GM12878 (cell line): Measurements from ENCODE around the gene SFXN5. TPM values are rescaled to one million over a fixed set of nuclear protein-coding genes. Genes with fewer than 3 reads are reported as not detected.

Source experiments
- ATAC-seq: fragments of 200-7000 bp; cut with Tn5 transposase; 3 replicates; pipeline ENCODE4 v1.9.1; 2020; ENCODE audit warnings: mild to moderate bottlenecking, moderate library complexity
- BruUV-seq: library from RNA; stranded (reverse); fragments of 400-500 nt; replicated peaks from 2 replicates; lab custom pipeline; 2021; lab: Mats Ljungman, UMichigan
- CTCF ChIA-PET: fragments of 300-600 bp; sonication (Branson Sonifier 250); formaldehyde crosslinking; extraction: SDS; loops from one replicate; lab custom pipeline; 2021; ENCODE audit warnings: inconsistent platforms; lab: Yijun Ruan, JAX
- POLR2A ChIA-PET: fragments of 350-600 bp; formaldehyde crosslinking; extraction: SDS; loops from one replicate; lab custom pipeline; 2021; ENCODE audit warnings: inconsistent platforms; lab: Charles Lee
- RAD21 ChIA-PET: fragments of 300-600 bp; sonication (Branson Sonifier 250); formaldehyde crosslinking; loops from one replicate; lab custom pipeline; 2023; ENCODE audit warnings: antibody characterized with exemption; ENCODE audit not compliant: unreplicated experiment; lab: Charles Lee
- SMC1A ChIA-PET: fragments of 300-600 bp; sonication (Branson Sonifier 250); formaldehyde crosslinking; loops from one replicate; lab custom pipeline; 2023; ENCODE audit not compliant: unreplicated experiment, uncharacterized antibody; lab: Charles Lee
- DNase-seq: peaks from one replicate; pipeline ENCODE4 v3.0.0-alpha.2; 2011; ENCODE audit warnings: low read depth, low spot score
- FAIRE-seq: peaks from 3 replicates; lab custom pipeline; 2011; peaks lifted over from hg19 to GRCh38; lab: Jason Lieb, UNC
- H2AFZ ChIP-seq: 2 replicates; pipeline ENCODE4 v1.6.0; 2011; ENCODE audit warnings: low read depth, low read length, control low read depth; ENCODE audit not compliant: control insufficient read depth
- H3K27ac ChIP-seq: 2 replicates; pipeline ENCODE4 v1.5.1; 2011; ENCODE audit warnings: control low read depth; ENCODE audit not compliant: control insufficient read depth, insufficient read depth
- H3K27me3 ChIP-seq, 2 experiments: replicated peaks in 1 of 2; 2 replicates each; pipeline versions ENCODE4 v1.6.0 to v1.6.1; 2011; ENCODE audit warnings: low read length in 1 of 2; ENCODE audit not compliant: control insufficient read depth in 2 of 2, insufficient read depth in 2 of 2
- H3K36me3 ChIP-seq, 2 experiments: 2 replicates each; pipeline ENCODE4 v1.5.1; 2011; ENCODE audit warnings: low read length in 1 of 2; ENCODE audit not compliant: control insufficient read depth in 2 of 2, insufficient read depth in 2 of 2
- H3K4me1 ChIP-seq: 2 replicates; pipeline ENCODE4 v1.6.1; 2011; ENCODE audit warnings: mild to moderate bottlenecking, low read length, moderate library complexity, mixed read lengths; ENCODE audit not compliant: control insufficient read depth, insufficient read depth
- H3K4me2 ChIP-seq: 2 replicates; pipeline ENCODE4 v1.6.0; 2011; ENCODE audit warnings: control low read depth; ENCODE audit not compliant: control insufficient read depth, insufficient read depth
- H3K4me3 ChIP-seq: fragments of 200-600 bp; sonication (generic); 2 replicates; pipeline ENCODE4 v1.5.1; 2016
- H3K79me2 ChIP-seq: 2 replicates; pipeline ENCODE4 v1.6.0; 2011; ENCODE audit warnings: low read length; ENCODE audit not compliant: control insufficient read depth, insufficient read depth
- H3K9ac ChIP-seq: 2 replicates; pipeline ENCODE4 v1.8.0; 2011; ENCODE audit warnings: low read length, control low read depth, mixed read lengths; ENCODE audit not compliant: control insufficient read depth, insufficient read depth
- H3K9me3 ChIP-seq: replicated peaks from 3 replicates; pipeline ENCODE4 v1.5.1; 2011; ENCODE audit warnings: mild to moderate bottlenecking, low read length; ENCODE audit not compliant: control insufficient read depth, insufficient read depth
- H4K20me1 ChIP-seq: 2 replicates; pipeline ENCODE4 v1.6.0; 2011; ENCODE audit not compliant: control insufficient read depth, insufficient read depth
- BACH1 ChIP-seq: fragments of 450-650 bp; IDR thresholded peaks from 2 replicates; pipeline ENCODE4 v1.6.1; 2017; ENCODE audit warnings: mild to moderate bottlenecking, borderline replicate concordance
- BCL11A ChIP-seq: IDR thresholded peaks from 2 replicates; pipeline ENCODE4 v1.6.1; 2011; ENCODE audit warnings: low read depth, low read length
- CEBPB ChIP-seq, 2 experiments: fragments of 150-350 bp in 1 of 2; IDR thresholded peaks; 2 replicates each; pipeline ENCODE4 v1.6.1; 2012 to 2014; ENCODE audit warnings: low read depth in 2 of 2, low read length in 2 of 2, borderline replicate concordance in 1 of 2, inconsistent platforms in 1 of 2
- CHD4 ChIP-seq: fragments of 200-600 bp; sonication (generic); IDR thresholded peaks from 2 replicates; pipeline ENCODE4 v1.6.1; 2016; ENCODE audit warnings: mild to moderate bottlenecking
- DPF2 ChIP-seq: fragments of 450-650 bp; IDR thresholded peaks from 2 replicates; pipeline ENCODE4 v1.6.1; 2017; ENCODE audit warnings: mild to moderate bottlenecking
- E2F4 ChIP-seq: IDR thresholded peaks from 2 replicates; pipeline ENCODE4 v1.6.1; 2012; ENCODE audit warnings: low read depth, low read length, improper control_type of control experiment
- E4F1 ChIP-seq: fragments of 450-650 bp; IDR thresholded peaks from 2 replicates; pipeline ENCODE4 v1.6.1; 2018; ENCODE audit warnings: borderline replicate concordance, mild to moderate bottlenecking; ENCODE audit not compliant: partially characterized antibody
- GABPA ChIP-seq: IDR thresholded peaks from 2 replicates; pipeline ENCODE4 v1.6.1; 2014; ENCODE audit warnings: antibody characterized with exemption, low read depth, mild to moderate bottlenecking, inconsistent platforms
- HDAC2 ChIP-seq: fragments of 200-600 bp; sonication (generic); IDR thresholded peaks from 2 replicates; pipeline ENCODE4 v1.6.1; 2017
- IRF4 ChIP-seq: IDR thresholded peaks from 2 replicates; pipeline ENCODE4 v1.6.1; 2011; ENCODE audit warnings: low read depth, low read length
- JUND ChIP-seq: IDR thresholded peaks from 2 replicates; pipeline ENCODE4 v1.6.1; 2012; ENCODE audit warnings: low read depth, mild to moderate bottlenecking, low read length, improper control_type of control experiment, moderate library complexity
- LARP7 ChIP-seq: fragments of 450-650 bp; IDR thresholded peaks from 2 replicates; pipeline ENCODE4 v1.6.1; 2017; ENCODE audit warnings: mild to moderate bottlenecking
- MEF2B ChIP-seq: fragments of 450-650 bp; IDR thresholded peaks from 2 replicates; pipeline ENCODE4 v1.6.1; 2018; ENCODE audit warnings: mild to moderate bottlenecking, moderate library complexity; ENCODE audit not compliant: partially characterized antibody, poor library complexity, severe bottlenecking
- MYC ChIP-seq: IDR thresholded peaks from 2 replicates; pipeline ENCODE4 v1.6.1; 2011; ENCODE audit warnings: mild to moderate bottlenecking, low read length, moderate library complexity, inconsistent platforms; ENCODE audit not compliant: insufficient read depth, insufficient replicate concordance, insufficient read length, severe bottlenecking
- SKIL ChIP-seq: fragments of 450-650 bp; IDR thresholded peaks from 2 replicates; pipeline ENCODE4 v1.6.1; 2017; ENCODE audit warnings: mild to moderate bottlenecking, low read depth, inconsistent platforms; ENCODE audit not compliant: poor library complexity, severe bottlenecking
- SUZ12 ChIP-seq: fragments of 200-600 bp; sonication (generic); IDR thresholded peaks from one replicate; pipeline ENCODE4 v1.6.1; 2018; ENCODE audit warnings: antibody characterized with exemption, mild to moderate bottlenecking; ENCODE audit not compliant: unreplicated experiment
- ZBED1 ChIP-seq: IDR thresholded peaks from 2 replicates; pipeline ENCODE4 v1.6.1; 2016; ENCODE audit warnings: borderline replicate concordance
- WGBS: methylation state at CpG from one replicate; pipeline ENCODE4 v1.1.6; 2016; ENCODE audit warnings: low lambda C conversion rate; ENCODE audit not compliant: insufficient replicate concordance, insufficient coverage; ENCODE audit errors: missing lambda C conversion rate; 5-methylcytosine and 5-hydroxymethylcytosine counted together
- in situ Hi-C: fragments of 300-500 bp; cut with MboI; formaldehyde crosslinking; loops from 9 replicates; pipeline ENCODE4 v1.14.3; 2018; ENCODE audit warnings: mixed read lengths
- intact Hi-C: fragments of 100-400 bp; cut with micrococcal nuclease; formaldehyde crosslinking; loops from one replicate; pipeline ENCODE4 v1.14.2; 2022; ENCODE audit not compliant: unreplicated experiment
- polyA plus RNA-seq, 11 experiments: library from polyadenylated mRNA; depleted of rRNA in 4 of 11; unstranded in 6 of 11; stranded (reverse) in 5 of 11; fragments of >200 nt; fragmentation: Nextera tagmentation in 4 of 11; fragmentation: Illumina TruSeq in 1 of 11; extraction: Ambion mirVana in 4 of 11; extraction: Trizol in 1 of 11; gene quantifications; 1 replicate in 1 of 11; 2 replicates in 10 of 11; pipeline versions ENCODE4 v1.2.1 to v1.2.3, GENCODE V29; 2011 to 2016; ENCODE audit warnings: inconsistent platforms in 2 of 11, missing spikeins in 2 of 11, low read depth in 1 of 11
- total RNA-seq, 4 experiments: library from RNA; depleted of rRNA in 3 of 4; stranded (reverse); fragments of >200 nt in 3 of 4; fragmentation: Illumina TruSeq in 1 of 4; extraction: Trizol in 1 of 4; gene quantifications; 2 replicates each; pipeline versions ENCODE4 v1.2.1 to v1.2.3, GENCODE V29; 2013 to 2021

Gene SFXN5
- total and polyA plus RNA-seq, 10 of the 15 experiments (the other 5 are each of a cell fraction or from before 2014, with no cell fraction given), result 3.3 to 15.9 (median 11.2) TPM

- TF ChIP-seq MYC, result no peak
- TF ChIP-seq MEF2B, result no peak
- no peak for TF ChIP-seq JUND
- no peak for TF ChIP-seq LARP7
- TF ChIP-seq BACH1, result no peak
- TF ChIP-seq SUZ12, result no peak
- TF ChIP-seq CHD4, result no peak
Measured at GRCh38 chr2:72942881-72943418, 128.6 kb downstream of the SFXN5 start (continued).

- BruUV-seq, result no TSS peak
- SMC1A ChIA-PET, result no interaction called here
- Histone ChIP-seq H3K4me1 (no peaks in the 10 kb centered on the region), H3K27ac (no peak overlapping the region), H3K4me3 (no peak overlapping the region), H3K79me2 (no peaks in the 10 kb centered on the region), H3K36me3 (no peaks in the 10 kb centered on the region), H3K27me3 (no peaks in the 10 kb centered on the region), H4K20me1 (no peaks in the 10 kb centered on the region), H3K9me3 (no peaks in the 10 kb centered on the region), H3K4me2 (no peak overlapping the region), H2AFZ (no peak overlapping the region), H3K9ac (no peak overlapping the region)
- 85% methylated on average over 8 of the region's 8 CpGs for WGBS
- CTCF ChIA-PET, result interaction anchor here (1.0 kb wide), 1 partner anchor 50 kb away, joined by 3 read pairs; no protein-coding TSS in a partner anchor
- RAD21 ChIA-PET, result no interaction called here
- ATAC-seq, result no peak
- DNase-seq, result no peak
- intact Hi-C loops (no loop called here), in situ Hi-C loops (no loop called here)
- POLR2A ChIA-PET, result no interaction called here
- FAIRE-seq, result no peak
- TF ChIP-seq LARP7 (no peak), ZBED1 (no peak), CEBPB (IDR thresholded peaks at IDR 0.05; ENCODE audit: borderline replicate concordance in 1 of 2, low read depth in 2 of 2, low read length in 2 of 2) (no peak), HDAC2 (no peak), SKIL (no peak), E4F1 (no peak), GABPA (no peak), E2F4 (no peak), IRF4 (no peak), DPF2 (no peak), BCL11A (no peak)
Measured at GRCh38 chr2:72942293-72942692, 129.2 kb downstream of the SFXN5 start.
